ENCODE results near the gene SLC36A2.

DNA sequence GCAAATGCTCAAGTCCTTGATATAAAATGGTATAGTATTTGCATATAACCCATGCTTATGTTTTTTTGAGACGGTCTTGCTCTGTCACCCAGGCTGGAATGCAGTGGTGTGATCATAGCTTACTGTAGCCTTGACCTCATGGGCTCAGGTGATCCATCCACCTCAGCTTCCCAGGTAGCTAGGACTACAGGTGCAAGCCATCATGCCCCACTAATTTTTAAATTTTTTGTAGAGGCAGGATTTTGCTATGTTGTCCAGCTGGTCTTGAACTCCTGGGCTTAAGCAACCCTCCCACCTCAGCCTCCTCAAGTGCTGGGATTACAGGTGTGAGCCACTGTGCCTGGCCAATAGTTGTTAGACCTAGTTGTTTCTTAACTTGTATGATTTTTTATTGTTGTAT is 61.1 kb downstream of the SLC36A2 start:
- TF ChIP-seq POLR2A (IDR thresholded peaks at IDR 0.05; ENCODE audit: low read depth, low read length) (no peak), POLR2AphosphoS5 (IDR thresholded peaks at IDR 0.05; ENCODE audit: low read depth, low read length) (no peak), TAF1 (IDR thresholded peaks at IDR 0.05; ENCODE audit: borderline replicate concordance, low read depth, low read length) (no peak)
